Measurements from ENCODE around the gene BTBD8. TPM values are rescaled to one million over a fixed set of nuclear protein-coding genes. Genes with fewer than 3 reads are reported as not detected.

BTBD8 gene
- polyA plus RNA-seq, 10 donors = 1.4 to 3.9 (median 2.2) TPM

DNA sequence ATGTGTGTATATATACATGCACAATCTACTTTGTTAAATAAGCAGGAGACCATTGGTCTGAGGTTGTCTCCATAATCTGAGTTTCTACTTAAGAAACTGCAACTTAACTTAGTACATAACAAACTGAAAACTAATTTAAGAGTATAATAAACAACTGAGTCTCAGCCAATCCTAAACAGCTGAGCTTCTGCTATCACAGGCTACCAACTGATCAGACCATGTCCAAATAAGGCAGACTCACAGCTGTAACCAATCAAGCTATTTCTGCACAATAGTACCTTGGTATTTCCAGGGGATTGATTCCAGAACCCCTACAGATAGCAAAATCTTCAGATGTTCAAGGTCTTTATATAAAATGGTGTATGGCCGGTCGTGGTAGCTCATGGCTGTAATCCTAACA is 111.6 kb downstream of the BTBD8 start:
- DNase-seq = no peak

DNA sequence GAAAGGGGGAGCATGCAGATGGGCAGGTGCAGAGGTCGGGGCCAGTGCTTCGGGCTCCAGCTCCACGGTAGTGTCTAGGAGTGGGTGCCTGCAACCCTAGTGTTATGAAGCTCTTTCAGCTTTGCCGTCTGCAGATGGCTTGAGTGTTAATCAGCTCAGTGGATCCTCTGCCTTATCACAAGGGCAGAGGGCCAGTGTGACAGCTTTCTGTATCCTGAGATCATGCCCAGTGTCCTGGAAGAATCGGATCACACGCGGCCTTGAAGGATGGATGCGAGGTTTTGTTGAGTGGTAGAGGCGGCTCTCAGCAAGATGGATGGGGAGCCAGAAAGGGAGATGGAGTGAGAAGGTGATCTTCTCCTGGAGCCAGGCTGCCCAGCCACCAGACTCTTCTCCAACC is 112.1 kb downstream of the BTBD8 start:
- no peak for DNase-seq

DNA sequence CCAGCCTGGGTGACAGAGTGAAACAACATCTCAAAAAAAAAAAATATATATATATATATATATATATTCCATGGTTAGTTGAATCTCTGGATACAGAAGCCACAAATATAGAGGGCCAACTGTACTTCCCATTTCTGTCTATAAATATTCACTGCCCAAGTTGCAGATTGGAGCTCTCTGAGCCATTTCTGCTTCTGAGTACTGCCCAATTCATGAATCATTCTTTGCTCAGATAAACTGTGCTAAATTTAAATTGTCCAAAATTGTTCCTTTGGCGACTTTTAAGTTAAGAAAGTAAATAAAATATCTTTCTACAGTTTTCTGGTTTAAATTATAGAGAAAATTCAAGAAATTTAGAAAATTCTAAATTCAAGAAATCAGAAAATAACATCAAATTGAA is 114.4 kb downstream of the BTBD8 start:
- DNase-seq = no peak

GRCh38 chr1:92201973-92202372 is 121.8 kb downstream of the BTBD8 start:
- no peak for DNase-seq

DNA sequence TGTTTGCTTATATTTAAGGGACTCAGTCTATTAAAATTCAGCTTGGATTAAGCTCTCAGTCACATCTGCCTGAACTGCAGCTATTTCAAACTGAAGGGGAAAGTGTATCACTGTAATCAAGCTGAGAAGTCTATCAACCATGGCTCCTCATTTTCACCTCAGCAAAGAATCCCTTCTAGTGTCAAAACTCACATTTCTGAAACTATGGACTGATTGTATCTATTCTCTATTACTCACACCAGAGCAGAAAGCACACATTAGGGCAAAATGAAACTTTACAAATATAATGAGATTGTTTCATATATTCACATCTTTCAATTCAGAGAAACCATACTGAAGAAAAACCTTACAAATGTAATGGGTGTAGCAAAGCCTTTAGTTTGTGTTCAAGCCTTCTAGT is 123.0 kb downstream of the BTBD8 start:
- DNase-seq = no peak

DNA sequence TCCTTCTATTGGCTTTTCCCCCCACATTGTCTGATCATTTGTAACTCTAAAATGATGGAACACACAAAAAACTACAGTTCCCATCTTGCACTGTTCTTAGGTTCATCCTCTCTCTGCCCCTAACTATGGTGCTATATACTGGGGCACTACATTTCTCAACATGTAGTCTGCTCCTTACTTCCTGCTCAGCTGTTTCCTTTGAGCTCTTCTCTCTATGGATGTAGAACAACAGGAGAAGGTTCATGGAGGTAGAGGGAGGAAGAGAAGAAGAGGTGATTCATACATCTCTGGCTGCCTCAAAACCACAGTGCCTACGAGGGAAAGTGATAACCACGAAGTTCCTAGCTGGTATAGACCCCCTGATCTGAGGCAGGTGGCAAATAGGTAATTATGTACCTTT is 130.6 kb downstream of the BTBD8 start:
- DNase-seq = no peak

- no peak for DNase-seq
Observed at GRCh38 chr1:92211166-92211565, 131.0 kb downstream of the BTBD8 start.

GRCh38 chr1:92217721-92218120 is 137.6 kb downstream of the BTBD8 start, which contains the start of gene C1orf146:
TSS of gene C1orf146 (plus strand) at chr1:92217915. CDS start at chr1:92231421, 13,506 bp downstream.
- no peak for DNase-seq

GRCh38 chr1:92218559-92218958 is 138.4 kb downstream of the BTBD8 start:
- DNase-seq = no peak

DNA sequence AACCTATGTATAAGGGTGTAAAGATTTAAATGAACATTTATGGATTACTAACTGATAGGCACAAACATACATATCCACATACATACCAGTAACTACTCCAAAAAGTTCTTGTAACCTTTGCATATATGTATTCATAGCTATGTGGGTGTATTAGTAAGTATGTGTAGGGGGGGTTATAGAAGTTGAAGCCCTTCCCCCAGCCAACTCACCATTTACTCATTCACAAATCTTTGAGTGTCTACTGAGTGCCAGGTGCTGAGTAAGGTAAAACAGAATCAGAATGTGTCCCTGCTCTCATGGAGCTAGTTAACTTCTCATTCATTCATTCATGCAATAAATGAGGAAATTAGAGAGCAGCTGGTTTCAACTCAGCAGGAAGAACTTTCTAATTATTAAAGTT is 138.9 kb downstream of the BTBD8 start:
- DNase-seq = no peak

- DNase-seq = no peak
Observed at GRCh38 chr1:92228401-92228800, 148.3 kb downstream of the BTBD8 start.

GRCh38 chr1:92230736-92231135 is 150.6 kb downstream of the BTBD8 start:
- no peak for DNase-seq

Other genes starting within 250 kb of the BTBD8 start
- 10 to 100 TPM; 26.9 to 44.8 (median 33.6) TPM for gene TGFBR3, start 194.2 kb upstream of the BTBD8 start, polyA plus RNA-seq (ENCODE audit: insufficient read length in 10 of 10)
- under 1 TPM in 4 of 10 donors, not detected in 6; 0.09 to 0.53 (median 0.39) TPM for gene BRDT, start 130.9 kb upstream of the BTBD8 start, polyA plus RNA-seq (ENCODE audit: insufficient read length in 10 of 10)
- 1 to 10 TPM in 1 of 10 donors, under 1 TPM in 9; 0.27 to 1.4 (median 0.74) TPM for gene EPHX4, start 50.4 kb upstream of the BTBD8 start, polyA plus RNA-seq (ENCODE audit: insufficient read length in 10 of 10)
- under 1 TPM in 4 of 10 donors, not detected in 6; 0.18 to 0.58 (median 0.31) TPM for gene SETSIP, start 4.9 kb upstream of the BTBD8 start, polyA plus RNA-seq (ENCODE audit: insufficient read length in 10 of 10)
- gene C1orf146, start 137.6 kb downstream of the BTBD8 start, polyA plus RNA-seq (ENCODE audit: insufficient read length in 10 of 10) = under 1 TPM in 1 of 10 donors, not detected in 9; 0.18 TPM
- gene GLMN, start 218.6 kb downstream of the BTBD8 start, polyA plus RNA-seq (ENCODE audit: insufficient read length in 10 of 10) = 10 to 100 TPM in 9 of 10 donors, 1 to 10 TPM in 1; 10.0 to 22.6 (median 13.2) TPM
- 10 to 100 TPM; 14.5 to 24.7 (median 17.8) TPM for gene RPAP2, start 218.7 kb downstream of the BTBD8 start, polyA plus RNA-seq (ENCODE audit: insufficient read length in 10 of 10)

All from muscle of back (tissue), 11 donors.